OCI-LY7 (cell line): ENCODE results near the gene DHPS. TPM values are rescaled to one million over a fixed set of nuclear protein-coding genes. Genes with fewer than 3 reads are reported as not detected.
A peak's percentile ranks its signal among the peaks of the same experiment; 100 is the strongest.

Experiments used
- BruUV-seq: library from RNA; stranded (reverse); fragments of 400-500 nt; replicated peaks from 2 replicates; lab custom pipeline; 2021; lab: Mats Ljungman, UMichigan
- CTCF ChIA-PET: fragments of 300-600 bp; sonication (Branson Sonifier 250); formaldehyde crosslinking; loops from one replicate; lab custom pipeline; 2022; ENCODE audit warnings: antibody characterized with exemption; ENCODE audit not compliant: unreplicated experiment; lab: Charles Lee
- POLR2A ChIA-PET: fragments of 300-600 bp; sonication (Branson Sonifier 250); formaldehyde crosslinking; loops from one replicate; lab custom pipeline; 2022; ENCODE audit warnings: antibody characterized with exemption; lab: Charles Lee
- DNase-seq: peaks from one replicate; pipeline ENCODE4 v3.0.0-alpha.2; 2015; ENCODE audit warnings: low spot score
- H2AFZ ChIP-seq: fragments of 200-600 bp; sonication (generic), shearing (Covaris generic); 2 replicates; pipeline ENCODE4 v1.6.1; 2014; ENCODE audit warnings: mild to moderate bottlenecking, antibody characterized with exemption, low read length, moderate library complexity
- H3K27ac ChIP-seq: fragments of 200-600 bp; sonication (generic); 2 replicates; pipeline ENCODE4 v1.5.1; 2014; ENCODE audit warnings: mixed run types, low read depth, mild to moderate bottlenecking, moderate library complexity, low read length, inconsistent platforms; ENCODE audit not compliant: poor library complexity, severe bottlenecking
- H3K36me3 ChIP-seq: fragments of 200-600 bp; sonication (generic); 2 replicates; pipeline ENCODE4 v1.6.1; 2014; ENCODE audit warnings: mild to moderate bottlenecking, antibody characterized with exemption, low read length, moderate library complexity, mixed read lengths; ENCODE audit not compliant: insufficient read depth
- H3K4me1 ChIP-seq: fragments of 200-600 bp; sonication (generic); 2 replicates; pipeline ENCODE4 v1.5.1; 2014; ENCODE audit warnings: mild to moderate bottlenecking, low read length; ENCODE audit not compliant: insufficient read depth, poor library complexity, severe bottlenecking
- H3K4me2 ChIP-seq: fragments of 200-600 bp; sonication (generic); 2 replicates; pipeline ENCODE4 v1.6.1; 2014; ENCODE audit warnings: mild to moderate bottlenecking, low read length
- H3K4me3 ChIP-seq: fragments of 200-600 bp; sonication (generic); 2 replicates; pipeline ENCODE4 v1.5.1; 2014; ENCODE audit warnings: mild to moderate bottlenecking, low read depth, low read length; ENCODE audit not compliant: poor library complexity, severe bottlenecking
- H3K79me2 ChIP-seq: fragments of 200-600 bp; sonication (generic); 2 replicates; pipeline ENCODE4 v1.6.1; 2016; ENCODE audit warnings: low read depth, mild to moderate bottlenecking, low read length, moderate library complexity, mixed read lengths; ENCODE audit not compliant: insufficient read depth
- H3K9me2 ChIP-seq: fragments of 200-600 bp; sonication (generic); 2 replicates; pipeline ENCODE4 v1.6.1; 2016; ENCODE audit warnings: mild to moderate bottlenecking, low read length, mixed read lengths; ENCODE audit not compliant: insufficient read depth
- H3K9me3 ChIP-seq: fragments of 200-600 bp; sonication (generic); 2 replicates; pipeline ENCODE4 v1.6.1; 2014; ENCODE audit warnings: mild to moderate bottlenecking, mixed run types, low read length, mixed read lengths
- H4K20me1 ChIP-seq: fragments of 200-600 bp; sonication (generic); 2 replicates; pipeline ENCODE4 v1.6.1; 2014; ENCODE audit warnings: mild to moderate bottlenecking, antibody characterized with exemption, low read length, moderate library complexity, mixed read lengths; ENCODE audit not compliant: insufficient read depth
- CTCF ChIP-seq: fragments of 200-600 bp; sonication (generic); conservative IDR thresholded peaks from 2 replicates; pipeline ENCODE4 v1.5.1; 2014; ENCODE audit warnings: mild to moderate bottlenecking, antibody characterized with exemption, low read length, moderate library complexity, mixed read lengths
- EZH2phosphoT487 ChIP-seq: fragments of 200-600 bp; sonication (generic); IDR thresholded peaks from 2 replicates; pipeline ENCODE4 v1.6.1; 2018; ENCODE audit warnings: low read depth, borderline replicate concordance, mild to moderate bottlenecking, mixed run types, antibody characterized with exemption, low read length, moderate library complexity, mixed read lengths
- intact Hi-C: fragments of 100-400 bp; cut with micrococcal nuclease; formaldehyde crosslinking; loops from one replicate; pipeline ENCODE4 v1.10.0; 2022; ENCODE audit not compliant: unreplicated experiment
- total RNA-seq, 2 experiments: library from RNA; depleted of rRNA in 1 of 2; stranded (reverse); fragments of >200 nt in 1 of 2; shearing (Covaris generic) in 1 of 2; gene quantifications; 2 replicates each; pipeline ENCODE4 v1.2.3, GENCODE V29; 2014 to 2022

DHPS gene
- total RNA-seq, 2 experiments from 2014 or later: 101 to 102 TPM

GRCh38 chr19:12669270-12670158 lies 12.2 kb downstream of the DHPS start:
- Histone ChIP-seq H3K4me1 (peaks cover 37% of the 10 kb centered on the region), H3K4me3 (peak overlapping the region; percentile 96), H3K9me3 (no peaks in the 10 kb centered on the region), H3K36me3 (peaks cover 32% of the 10 kb centered on the region; the same call in 1 of the 2 replicates), H3K9me2 (no peaks in the 10 kb centered on the region), H2AFZ (peak overlapping the region; percentile 81), H3K4me2 (peak overlapping the region; percentile 90), H3K27ac (peak overlapping the region; percentile 64), H4K20me1 (no peaks in the 10 kb centered on the region), H3K79me2 (peaks cover 27% of the 10 kb centered on the region; the same call in 1 of the 2 replicates)
- intact Hi-C loops: loop anchor here (1.0 to 5.0 kb wide), 2 partner anchors 12 to 792 kb away; partner anchors contain the start of gene DHPS
- no peak for TF ChIP-seq CTCF
- TF ChIP-seq EZH2phosphoT487: no peak
- ChIA-PET CTCF (no interaction called here), POLR2A (interaction anchor here (0.6 to 1.6 kb wide), 3 partner anchors 12 to 1841 kb away, joined by 3 to 4 read pairs (median 3); partner anchors contain the start of genes DHPS, ZNF490 and ZNF791)
- DNase-seq: peak; percentile 88
- BruUV-seq: TSS peak; percentile 74

DNA sequence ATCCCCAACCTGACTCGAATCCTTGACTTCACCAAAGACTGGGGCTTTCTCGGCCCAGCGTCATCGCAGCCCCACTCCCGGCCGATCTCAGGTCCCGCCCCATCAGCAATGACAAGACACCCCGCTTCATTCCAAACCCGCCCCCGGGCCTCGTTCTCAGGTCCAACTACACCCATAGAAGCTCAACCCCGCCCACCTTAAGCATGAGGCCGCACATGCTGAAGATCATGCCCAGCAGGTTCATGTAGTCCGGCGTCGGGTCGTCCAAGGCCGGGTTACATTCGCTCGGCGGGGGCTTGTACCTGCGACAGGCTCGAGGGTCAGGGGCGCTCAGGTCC lies 12.8 kb downstream of the DHPS start:
- H3K4me1 ChIP-seq: peaks cover 42% of the 10 kb centered on the region
- peak overlapping the region; percentile 96 for H3K4me3 ChIP-seq
- H3K9me3 ChIP-seq: no peaks in the 10 kb centered on the region
- H3K4me2 ChIP-seq: peak overlapping the region; percentile 90
- H2AFZ ChIP-seq: peak overlapping the region; percentile 81; the same call in 1 of the 2 replicates
- BruUV-seq: no TSS peak
- no peak for TF ChIP-seq CTCF
- no peak for TF ChIP-seq EZH2phosphoT487
- H3K9me2 ChIP-seq: no peaks in the 10 kb centered on the region
- H3K27ac ChIP-seq: peak overlapping the region; percentile 64
- intact Hi-C loops: loop anchor here (1.0 kb wide), 1 partner anchor 12 kb away; the partner anchor contains the start of gene DHPS
- H3K79me2 ChIP-seq: peaks cover 27% of the 10 kb centered on the region; the same call in 1 of the 2 replicates
- DNase-seq: no peak
- CTCF ChIA-PET: no interaction called here
- no peaks in the 10 kb centered on the region for H4K20me1 ChIP-seq
- POLR2A ChIA-PET: interaction anchor here (0.6 to 1.6 kb wide), 3 partner anchors 12 to 1841 kb away, joined by 3 to 4 read pairs (median 3); partner anchors contain the start of genes DHPS, ZNF490 and ZNF791
- peaks cover 32% of the 10 kb centered on the region; the same call in 1 of the 2 replicates for H3K36me3 ChIP-seq
